HepG2 (cell line): Measurements from ENCODE around the gene KANSL1. TPM values are rescaled to one million over a fixed set of nuclear protein-coding genes. Genes with fewer than 3 reads are reported as not detected.

Source experiments
- CENPX ChIP-seq: sonication (generic); formaldehyde crosslinking; IDR thresholded peaks from 2 replicates; pipeline ENCODE4 v1.9.0; 2021; ENCODE audit warnings: mild to moderate bottlenecking, missing genetic modification reagents, moderate library complexity
- GABPB1 ChIP-seq: IDR thresholded peaks from 2 replicates; pipeline ENCODE4 v1.6.1; 2016; ENCODE audit warnings: mild to moderate bottlenecking, missing genetic modification reagents, moderate library complexity, missing compliant biosample characterization
- HMGA1 ChIP-seq: sonication (generic); formaldehyde crosslinking; conservative IDR thresholded peaks from 2 replicates; pipeline ENCODE4 v1.4.0; 2020; ENCODE audit warnings: missing genetic modification reagents
- MTA3 ChIP-seq: sonication (generic); formaldehyde crosslinking; IDR thresholded peaks from 2 replicates; pipeline ENCODE4 v1.4.0; 2020; ENCODE audit warnings: missing genetic modification reagents
- PCBP1 ChIP-seq: fragments of 200-400 bp; formaldehyde crosslinking; IDR thresholded peaks from 2 replicates; pipeline ENCODE4 v1.6.1; 2017; ENCODE audit warnings: mild to moderate bottlenecking, low read depth, low read length, borderline replicate concordance
- PHF8 ChIP-seq: sonication (generic); formaldehyde crosslinking; IDR thresholded peaks from 2 replicates; pipeline ENCODE4 v1.5.0; 2020; ENCODE audit warnings: missing genetic modification reagents
- SMAD9 ChIP-seq: sonication (generic); formaldehyde crosslinking; IDR thresholded peaks from 2 replicates; pipeline ENCODE4 v1.5.1; 2020; ENCODE audit warnings: mild to moderate bottlenecking, missing genetic modification reagents
- SMYD3 ChIP-seq: sonication (generic); formaldehyde crosslinking; IDR thresholded peaks from 2 replicates; pipeline ENCODE4 v1.8.1; 2023; ENCODE audit warnings: mild to moderate bottlenecking, missing genetic modification reagents
- SRSF1 ChIP-seq: fragments of 200-400 bp; formaldehyde crosslinking; optimal IDR thresholded peaks from 2 replicates; pipeline ENCODE3; 2017; ENCODE audit warnings: mild to moderate bottlenecking, low read depth, low read length, moderate library complexity
- THAP11 ChIP-seq: IDR thresholded peaks from 2 replicates; pipeline ENCODE4 v1.6.1; 2016; ENCODE audit warnings: missing biosample characterization, missing genetic modification reagents
- ZBTB7B ChIP-seq: sonication (generic); formaldehyde crosslinking; IDR thresholded peaks from 2 replicates; pipeline ENCODE4 v1.4.0; 2020; ENCODE audit warnings: missing genetic modification reagents
- ZKSCAN1 ChIP-seq: fragments of 150-350 bp; IDR thresholded peaks from 2 replicates; pipeline ENCODE4 v1.6.1; 2014; ENCODE audit warnings: low read length
- ZNF205 ChIP-seq: IDR thresholded peaks from 2 replicates; pipeline ENCODE4 v1.6.1; 2018; ENCODE audit warnings: missing biosample characterization, missing genetic modification reagents
- ZNF350 ChIP-seq: sonication (generic); formaldehyde crosslinking; IDR thresholded peaks from 2 replicates; pipeline ENCODE4 v1.4.0; 2020; ENCODE audit warnings: mild to moderate bottlenecking, low read depth, missing genetic modification reagents, borderline replicate concordance
- ZNF530 ChIP-seq: sonication (generic); formaldehyde crosslinking; IDR thresholded peaks from 2 replicates; pipeline ENCODE4 v1.5.0; 2020; ENCODE audit warnings: low read depth, mild to moderate bottlenecking, missing genetic modification reagents
- ZNF660 ChIP-seq: sonication (generic); formaldehyde crosslinking; IDR thresholded peaks from 2 replicates; pipeline ENCODE4 v1.5.1; 2020; ENCODE audit warnings: mild to moderate bottlenecking, low read depth, missing genetic modification reagents, borderline replicate concordance
- ZNF883 ChIP-seq: sonication (generic); formaldehyde crosslinking; IDR thresholded peaks from 2 replicates; pipeline ENCODE4 v1.5.1; 2020; ENCODE audit warnings: mild to moderate bottlenecking, missing genetic modification reagents; ENCODE audit errors: not compliant biosample characterization
- ZSCAN22 ChIP-seq: sonication (generic); formaldehyde crosslinking; IDR thresholded peaks from 2 replicates; pipeline ENCODE4 v1.4.0; 2020; ENCODE audit warnings: mild to moderate bottlenecking, missing genetic modification reagents
- polyA plus RNA-seq, 8 experiments: library from polyadenylated mRNA; depleted of rRNA in 3 of 8; stranded (reverse) in 7 of 8; unstranded in 1 of 8; fragments of >200 nt; fragmentation: Illumina TruSeq in 4 of 8; extraction: Trizol in 4 of 8; gene quantifications; 2 replicates each; pipeline versions ENCODE4 v1.2.1 to v1.2.3, GENCODE V29; 2011 to 2016; ENCODE audit warnings: low read depth in 4 of 8, missing spikeins in 1 of 8, mixed read lengths in 1 of 8; ENCODE audit not compliant: insufficient read depth in 1 of 8
- total RNA-seq, 5 experiments: library from RNA; depleted of rRNA; stranded (reverse); fragments of >200 nt; fragmentation: Illumina TruSeq; extraction: Trizol; gene quantifications; 2 replicates each; pipeline ENCODE4 v1.2.3, GENCODE V29; 2016; ENCODE audit warnings: low read depth in 1 of 5
- TF ChIP-seq, protein P1 (sequence below): sonication (generic); formaldehyde crosslinking; IDR thresholded peaks from 2 replicates; pipeline ENCODE4 v1.4.0; 2020; ENCODE audit warnings: mild to moderate bottlenecking, missing genetic modification reagents, borderline replicate concordance
- TF ChIP-seq, protein P2 (sequence below): sonication (generic); formaldehyde crosslinking; IDR thresholded peaks from 2 replicates; pipeline ENCODE4 v1.5.0; 2020; ENCODE audit warnings: mild to moderate bottlenecking, missing genetic modification reagents
- TF ChIP-seq, protein P3 (sequence below): sonication (generic); formaldehyde crosslinking; IDR thresholded peaks from 2 replicates; pipeline ENCODE4 v1.5.0; 2020; ENCODE audit warnings: missing genetic modification reagents, mild to moderate bottlenecking, borderline replicate concordance
- TF ChIP-seq, protein P4 (sequence below): fragments of 450-650 bp; IDR thresholded peaks from 2 replicates; pipeline ENCODE4 v1.6.1; 2017

The KANSL1 gene
- total and polyA plus RNA-seq, 2 of the 13 experiments (the other 11 are each of a cell fraction or from before 2014, with no cell fraction given) = 24.0 to 59.6 TPM

DNA sequence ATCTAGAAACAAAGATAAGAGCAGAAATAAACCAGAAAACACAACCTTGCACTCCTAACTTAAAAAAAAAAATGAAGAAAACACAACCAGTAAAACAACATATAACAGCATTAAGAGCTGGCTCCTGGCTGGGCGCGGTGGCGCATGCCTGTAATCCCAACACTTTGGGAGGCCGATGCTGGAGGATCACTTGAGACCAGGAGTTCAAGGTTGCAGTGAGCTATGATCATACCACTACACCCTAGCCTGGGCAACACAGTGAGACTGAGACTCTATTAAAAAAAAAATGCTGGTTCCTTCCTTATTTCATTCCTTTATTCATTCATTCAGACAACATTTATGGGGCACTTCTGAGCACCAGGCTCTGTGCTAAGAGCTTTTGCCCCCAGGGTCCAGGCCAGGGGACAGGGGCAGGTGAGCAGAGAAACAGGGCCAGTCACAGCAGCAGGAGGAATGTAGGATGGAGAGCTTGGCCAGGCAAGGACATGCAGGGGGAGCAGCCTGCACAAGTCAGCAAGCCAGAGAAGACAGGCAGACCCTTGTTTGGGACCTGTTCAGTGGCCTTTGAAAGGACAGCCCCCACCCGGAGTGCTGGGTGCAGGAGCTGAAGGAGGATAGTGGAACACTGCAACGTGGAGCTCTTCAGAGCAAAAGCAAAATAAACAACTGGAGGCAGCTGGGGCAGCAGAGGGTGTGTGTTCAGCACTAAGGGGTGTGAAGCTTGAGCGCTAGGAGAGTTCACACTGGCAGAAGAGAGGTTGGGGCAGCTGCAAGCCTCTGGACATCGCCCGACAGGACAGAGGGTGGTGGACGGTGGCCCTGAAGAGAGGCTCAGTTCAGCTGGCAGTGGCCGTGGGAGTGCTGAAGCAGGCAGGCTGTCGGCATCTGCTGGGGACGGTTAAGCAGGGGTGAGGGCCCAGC, 191.6 kb downstream of the KANSL1 start (continued):
- TF ChIP-seq SRSF1 = peak; percentile 51
- TF ChIP-seq ZNF530 (CRISPR knock-in tag) = no peak
- TF ChIP-seq, protein P1, sequence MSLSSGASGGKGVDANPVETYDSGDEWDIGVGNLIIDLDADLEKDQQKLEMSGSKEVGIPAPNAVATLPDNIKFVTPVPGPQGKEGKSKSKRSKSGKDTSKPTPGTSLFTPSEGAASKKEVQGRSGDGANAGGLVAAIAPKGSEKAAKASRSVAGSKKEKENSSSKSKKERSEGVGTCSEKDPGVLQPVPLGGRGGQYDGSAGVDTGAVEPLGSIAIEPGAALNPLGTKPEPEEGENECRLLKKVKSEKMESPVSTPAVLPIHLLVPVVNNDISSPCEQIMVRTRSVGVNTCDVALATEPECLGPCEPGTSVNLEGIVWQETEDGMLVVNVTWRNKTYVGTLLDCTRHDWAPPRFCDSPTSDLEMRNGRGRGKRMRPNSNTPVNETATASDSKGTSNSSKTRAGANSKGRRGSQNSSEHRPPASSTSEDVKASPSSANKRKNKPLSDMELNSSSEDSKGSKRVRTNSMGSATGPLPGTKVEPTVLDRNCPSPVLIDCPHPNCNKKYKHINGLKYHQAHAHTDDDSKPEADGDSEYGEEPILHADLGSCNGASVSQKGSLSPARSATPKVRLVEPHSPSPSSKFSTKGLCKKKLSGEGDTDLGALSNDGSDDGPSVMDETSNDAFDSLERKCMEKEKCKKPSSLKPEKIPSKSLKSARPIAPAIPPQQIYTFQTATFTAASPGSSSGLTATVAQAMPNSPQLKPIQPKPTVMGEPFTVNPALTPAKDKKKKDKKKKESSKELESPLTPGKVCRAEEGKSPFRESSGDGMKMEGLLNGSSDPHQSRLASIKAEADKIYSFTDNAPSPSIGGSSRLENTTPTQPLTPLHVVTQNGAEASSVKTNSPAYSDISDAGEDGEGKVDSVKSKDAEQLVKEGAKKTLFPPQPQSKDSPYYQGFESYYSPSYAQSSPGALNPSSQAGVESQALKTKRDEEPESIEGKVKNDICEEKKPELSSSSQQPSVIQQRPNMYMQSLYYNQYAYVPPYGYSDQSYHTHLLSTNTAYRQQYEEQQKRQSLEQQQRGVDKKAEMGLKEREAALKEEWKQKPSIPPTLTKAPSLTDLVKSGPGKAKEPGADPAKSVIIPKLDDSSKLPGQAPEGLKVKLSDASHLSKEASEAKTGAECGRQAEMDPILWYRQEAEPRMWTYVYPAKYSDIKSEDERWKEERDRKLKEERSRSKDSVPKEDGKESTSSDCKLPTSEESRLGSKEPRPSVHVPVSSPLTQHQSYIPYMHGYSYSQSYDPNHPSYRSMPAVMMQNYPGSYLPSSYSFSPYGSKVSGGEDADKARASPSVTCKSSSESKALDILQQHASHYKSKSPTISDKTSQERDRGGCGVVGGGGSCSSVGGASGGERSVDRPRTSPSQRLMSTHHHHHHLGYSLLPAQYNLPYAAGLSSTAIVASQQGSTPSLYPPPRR (CRISPR knock-in tag) = 0 out of 2 replicates have a peak, but pooled peaks have one; percentile 19
- no peak for TF ChIP-seq PCBP1
- TF ChIP-seq, protein P2, sequence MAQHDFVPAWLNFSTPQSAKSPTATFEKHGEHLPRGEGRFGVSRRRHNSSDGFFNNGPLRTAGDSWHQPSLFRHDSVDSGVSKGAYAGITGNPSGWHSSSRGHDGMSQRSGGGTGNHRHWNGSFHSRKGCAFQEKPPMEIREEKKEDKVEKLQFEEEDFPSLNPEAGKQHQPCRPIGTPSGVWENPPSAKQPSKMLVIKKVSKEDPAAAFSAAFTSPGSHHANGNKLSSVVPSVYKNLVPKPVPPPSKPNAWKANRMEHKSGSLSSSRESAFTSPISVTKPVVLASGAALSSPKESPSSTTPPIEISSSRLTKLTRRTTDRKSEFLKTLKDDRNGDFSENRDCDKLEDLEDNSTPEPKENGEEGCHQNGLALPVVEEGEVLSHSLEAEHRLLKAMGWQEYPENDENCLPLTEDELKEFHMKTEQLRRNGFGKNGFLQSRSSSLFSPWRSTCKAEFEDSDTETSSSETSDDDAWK = no peak
- TF ChIP-seq PHF8 (CRISPR knock-in tag) = no peak
- TF ChIP-seq THAP11 (CRISPR knock-in tag) = no peak
- no peak for TF ChIP-seq SMAD9
- no peak for TF ChIP-seq SMYD3 (CRISPR knock-in tag)
- TF ChIP-seq MTA3 (CRISPR knock-in tag) = no peak
- no peak for TF ChIP-seq ZBTB7B (CRISPR knock-in tag)
- TF ChIP-seq ZKSCAN1 = no peak
- no peak; the same call in 1 of the 2 replicates for TF ChIP-seq ZNF660 (CRISPR knock-in tag)
- TF ChIP-seq ZNF350 (CRISPR knock-in tag) = no peak
- TF ChIP-seq ZNF205 (CRISPR knock-in tag) = no peak
- TF ChIP-seq ZNF883 (CRISPR knock-in tag) = no peak
- TF ChIP-seq ZSCAN22 (CRISPR knock-in tag) = no peak
- no peak for TF ChIP-seq CENPX (CRISPR knock-in tag)
- no peak for TF ChIP-seq HMGA1
- TF ChIP-seq GABPB1 (CRISPR knock-in tag) = 0 out of 2 replicates have a peak, but pooled peaks have one; percentile 6
- TF ChIP-seq, protein P3, sequence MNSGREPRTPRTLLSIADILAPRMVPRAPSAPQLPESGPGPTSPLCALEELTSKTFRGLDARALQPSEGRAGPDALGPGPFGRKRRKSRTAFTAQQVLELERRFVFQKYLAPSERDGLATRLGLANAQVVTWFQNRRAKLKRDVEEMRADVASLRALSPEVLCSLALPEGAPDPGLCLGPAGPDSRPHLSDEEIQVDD (CRISPR knock-in tag) = 0 out of 2 replicates have a peak, but pooled peaks have one; percentile 11
- TF ChIP-seq, protein P4, sequence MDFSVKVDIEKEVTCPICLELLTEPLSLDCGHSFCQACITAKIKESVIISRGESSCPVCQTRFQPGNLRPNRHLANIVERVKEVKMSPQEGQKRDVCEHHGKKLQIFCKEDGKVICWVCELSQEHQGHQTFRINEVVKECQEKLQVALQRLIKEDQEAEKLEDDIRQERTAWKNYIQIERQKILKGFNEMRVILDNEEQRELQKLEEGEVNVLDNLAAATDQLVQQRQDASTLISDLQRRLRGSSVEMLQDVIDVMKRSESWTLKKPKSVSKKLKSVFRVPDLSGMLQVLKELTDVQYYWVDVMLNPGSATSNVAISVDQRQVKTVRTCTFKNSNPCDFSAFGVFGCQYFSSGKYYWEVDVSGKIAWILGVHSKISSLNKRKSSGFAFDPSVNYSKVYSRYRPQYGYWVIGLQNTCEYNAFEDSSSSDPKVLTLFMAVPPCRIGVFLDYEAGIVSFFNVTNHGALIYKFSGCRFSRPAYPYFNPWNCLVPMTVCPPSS = no peak
